Gastroesophageal sphincter (tissue), 3 donors: ENCODE data around the gene USP5.

Source experiments
- CTCF ChIP-seq, 4 experiments: fragments of 200-600 bp in 2 of 4; fragments of 450-650 bp in 2 of 4; sonication (generic) in 1 of 4; IDR thresholded peaks; one replicate each; pipeline ENCODE4 v1.5.1; 2017 to 2019; ENCODE audit warnings: antibody characterized with exemption in 4 of 4, mild to moderate bottlenecking in 2 of 4, moderate library complexity in 2 of 4
- EP300 ChIP-seq: sonication (generic); formaldehyde crosslinking; IDR thresholded peaks from one replicate; pipeline ENCODE4 v1.6.1; 2017; ENCODE audit warnings: antibody characterized with exemption, mild to moderate bottlenecking
- POLR2A ChIP-seq, 2 donors: fragments of 450-650 bp; IDR thresholded peaks; one replicate each; pipeline ENCODE4 v1.6.1; 2017; ENCODE audit warnings: antibody characterized with exemption in 2 of 2, mild to moderate bottlenecking in 2 of 2, moderate library complexity in 1 of 2
- POLR2AphosphoS5 ChIP-seq: sonication (generic); formaldehyde crosslinking; IDR thresholded peaks from one replicate; pipeline ENCODE4 v1.6.1; 2017; ENCODE audit warnings: antibody characterized with exemption

GRCh38 chr12:6825398-6826124, 26.4 kb upstream of the USP5 start:
- peak in 3 of 4 experiments; percentile 93 to 96 (median 96) for TF ChIP-seq CTCF (IDR thresholded peaks at IDR 0.05)
- TF ChIP-seq POLR2AphosphoS5, result no peak
- TF ChIP-seq POLR2A (IDR thresholded peaks at IDR 0.05), result no peak
- TF ChIP-seq EP300, result no peak
